GM13977 (cell line): ENCODE data around the gene LETM1.

Source experiments
- DNase-seq: peaks from one replicate; pipeline ENCODE4 v3.0.0; 2012; ENCODE audit warnings: low spot score
- CTCF ChIP-seq: IDR thresholded peaks from 2 replicates; pipeline ENCODE4 v1.5.1; 2012; ENCODE audit warnings: mild to moderate bottlenecking, control low read depth; ENCODE audit not compliant: insufficient read depth; ENCODE audit errors: extremely low read depth, missing control alignments
- in situ Hi-C: fragments of 300-500 bp; cut with MboI; formaldehyde crosslinking; loops from one replicate; pipeline ENCODE4 v1.12.0; 2022; ENCODE audit warnings: low sequenced_read_pairs, low pct_unique_long_range_greater_than_20kb, mixed read lengths, inconsistent platforms; ENCODE audit not compliant: unreplicated experiment

LETM1 gene

GRCh38 chr4:1879485-1879884 is 23.5 kb upstream of the LETM1 start:
- no peak for DNase-seq
- no peak for TF ChIP-seq CTCF
- in situ Hi-C loops = no loop called here

GRCh38 chr4:1874201-1874600 is 18.2 kb upstream of the LETM1 start:
- no peak for TF ChIP-seq CTCF

GRCh38 chr4:1873776-1874175 is 17.8 kb upstream of the LETM1 start:
- TF ChIP-seq CTCF = no peak
- in situ Hi-C loops = no loop called here
- DNase-seq = no peak

More at GRCh38 chr4:1874201-1874600, 18.2 kb upstream of the LETM1 start:
- DNase-seq = no peak
- in situ Hi-C loops = no loop called here

GRCh38 chr4:1873291-1873690 is 17.3 kb upstream of the LETM1 start:
- no peak for DNase-seq
- TF ChIP-seq CTCF = no peak
- in situ Hi-C loops = no loop called here

GRCh38 chr4:1872870-1873269 is 16.9 kb upstream of the LETM1 start:
- in situ Hi-C loops = no loop called here
- DNase-seq = peak; percentile 59
- no peak for TF ChIP-seq CTCF

GRCh38 chr4:1871471-1872021 is 15.6 kb upstream of the LETM1 start:
- no peak for TF ChIP-seq CTCF
- peak; percentile 67 for DNase-seq
- in situ Hi-C loops = no loop called here
